H1 (cell line): ENCODE results near the gene GNG12. TPM values are rescaled to one million over a fixed set of nuclear protein-coding genes. Genes with fewer than 3 reads are reported as not detected.
A peak's percentile ranks its signal among the peaks of the same experiment; 100 is the strongest.

Source experiments
- CTCF ChIA-PET: fragments of 300-600 bp; sonication (Branson Sonifier 250); formaldehyde crosslinking; loops from one replicate; lab custom pipeline; 2021; ENCODE audit not compliant: partially characterized antibody; lab: Charles Lee
- POLR2A ChIA-PET: fragments of 300-600 bp; sonication (Branson Sonifier 250); formaldehyde crosslinking; loops from one replicate; lab custom pipeline; 2021; ENCODE audit warnings: inconsistent platforms; ENCODE audit not compliant: partially characterized antibody; lab: Charles Lee
- DNase-seq, 2 experiments: peaks; one replicate each; pipeline versions ENCODE4 v3.0.0 to v3.0.0-alpha.2; 2010 to 2022; ENCODE audit warnings: low spot score in 2 of 2, low read depth in 1 of 2, mixed read lengths in 1 of 2
- FAIRE-seq: peaks from 2 replicates; lab custom pipeline; 2011; peaks lifted over from hg19 to GRCh38; lab: Jason Lieb, UNC
- H2AFZ ChIP-seq: 2 replicates; pipeline ENCODE4 v1.8.1; 2012; ENCODE audit warnings: low read length, inconsistent platforms
- H2AK5ac ChIP-seq: 2 replicates; pipeline ENCODE4 v1.6.1; 2013; ENCODE audit warnings: low read depth, low read length
- H2BK120ac ChIP-seq: replicated peaks from 2 replicates; pipeline ENCODE3; 2013; ENCODE audit warnings: low read depth, low read length, inconsistent platforms
- H2BK12ac ChIP-seq: 2 replicates; pipeline ENCODE4 v1.6.1; 2013; ENCODE audit warnings: low read depth, low read length
- H2BK15ac ChIP-seq: 2 replicates; pipeline ENCODE4 v1.6.1; 2013; ENCODE audit warnings: low read length
- H2BK20ac ChIP-seq: 2 replicates; pipeline ENCODE4 v1.6.1; 2013; ENCODE audit warnings: low read length
- H2BK5ac ChIP-seq: 2 replicates; pipeline ENCODE4 v1.6.1; 2013; ENCODE audit warnings: low read depth, low read length
- H3K14ac ChIP-seq: 2 replicates; pipeline ENCODE4 v1.6.1; 2013; ENCODE audit warnings: inconsistent platforms; ENCODE audit not compliant: insufficient read length
- H3K18ac ChIP-seq: 2 replicates; pipeline ENCODE4 v1.6.1; 2013; ENCODE audit warnings: low read length; ENCODE audit errors: extremely low read depth
- H3K23ac ChIP-seq: 2 replicates; pipeline ENCODE4 v1.6.1; 2013; ENCODE audit warnings: inconsistent platforms; ENCODE audit not compliant: insufficient read length
- H3K23me2 ChIP-seq: 2 replicates; pipeline ENCODE4 v1.6.1; 2013; ENCODE audit warnings: low read depth, low read length
- H3K27ac ChIP-seq: 2 replicates; pipeline ENCODE4 v1.6.1; 2011; ENCODE audit warnings: low read depth, low read length, inconsistent platforms
- H3K27me3 ChIP-seq, 4 experiments: replicated peaks in 1 of 4; 1 replicate in 1 of 4; 2 replicates in 3 of 4; pipeline versions ENCODE4 v1.6.1 to v1.8.1; 2011 to 2013; ENCODE audit warnings: low read length in 3 of 4, mild to moderate bottlenecking in 3 of 4, inconsistent platforms in 2 of 4, mixed read lengths in 2 of 4, moderate library complexity in 1 of 4; ENCODE audit not compliant: control insufficient read depth in 3 of 4, insufficient read depth in 3 of 4; ENCODE audit errors: extremely low read depth in 1 of 4
- H3K36me3 ChIP-seq, 4 experiments: 2 replicates each; pipeline versions ENCODE4 v1.6.1 to v1.8.1; 2011 to 2013; ENCODE audit warnings: mild to moderate bottlenecking in 4 of 4, low read length in 3 of 4, moderate library complexity in 2 of 4, control low read depth in 1 of 4, inconsistent platforms in 1 of 4; ENCODE audit not compliant: insufficient read depth in 4 of 4, control insufficient read depth in 2 of 4
- H3K4ac ChIP-seq: replicated peaks from 2 replicates; pipeline ENCODE3; 2013; ENCODE audit warnings: low read length, low read depth, mixed read lengths, inconsistent platforms; ENCODE audit not compliant: insufficient read length
- H3K4me1 ChIP-seq, 4 experiments: replicated peaks in 1 of 4; 1 replicate in 1 of 4; 2 replicates in 3 of 4; pipeline versions ENCODE4 v1.6.1 to v1.8.1; 2011 to 2013; ENCODE audit warnings: low read length in 3 of 4, inconsistent platforms in 2 of 4, mixed read lengths in 1 of 4; ENCODE audit not compliant: insufficient read depth in 4 of 4, control insufficient read depth in 3 of 4
- H3K4me2 ChIP-seq, 2 experiments: 2 replicates each; pipeline versions ENCODE4 v1.6.1 to v1.8.1; 2011 to 2013; ENCODE audit warnings: low read depth in 2 of 2, low read length in 2 of 2, control low read depth in 1 of 2, inconsistent platforms in 1 of 2, mild to moderate bottlenecking in 1 of 2; ENCODE audit not compliant: insufficient read depth in 1 of 2
- H3K4me3 ChIP-seq, 4 experiments: fragments of 200-600, 300-600 bp in 1 of 4; sonication (generic), shearing (Covaris generic), sonication (Bioruptor Twin) in 1 of 4; 2 replicates each; pipeline versions ENCODE4 v1.5.1 to v1.8.1; 2011 to 2016; ENCODE audit warnings: low read length in 4 of 4, low read depth in 3 of 4, control low read depth in 2 of 4, inconsistent platforms in 2 of 4, mild to moderate bottlenecking in 2 of 4, mixed read lengths in 1 of 4, moderate library complexity in 1 of 4; ENCODE audit not compliant: insufficient read depth in 2 of 4; ENCODE audit errors: extremely low read depth in 1 of 4
- H3K56ac ChIP-seq: replicated peaks from 2 replicates; pipeline ENCODE3; 2013; ENCODE audit warnings: low read depth, mild to moderate bottlenecking, mixed read lengths, low read length, inconsistent platforms; ENCODE audit not compliant: insufficient read length
- H3K79me1 ChIP-seq: 2 replicates; pipeline ENCODE4 v1.6.1; 2013; ENCODE audit warnings: low read depth, low read length, control low read depth
- H3K79me2 ChIP-seq, 2 experiments: 2 replicates each; pipeline versions ENCODE4 v1.6.1 to v1.8.1; 2012 to 2013; ENCODE audit warnings: low read length in 2 of 2, mild to moderate bottlenecking in 2 of 2, inconsistent platforms in 1 of 2; ENCODE audit not compliant: insufficient read depth in 2 of 2, control insufficient read depth in 1 of 2
- H3K9ac ChIP-seq, 4 experiments: replicated peaks in 1 of 4; 1 replicate in 1 of 4; 2 replicates in 3 of 4; pipeline versions ENCODE4 v1.6.1 to v1.8.1; 2011 to 2013; ENCODE audit warnings: low read depth in 3 of 4, low read length in 3 of 4, control low read depth in 2 of 4, mild to moderate bottlenecking in 2 of 4, moderate library complexity in 2 of 4, inconsistent platforms in 1 of 4; ENCODE audit errors: extremely low read depth in 1 of 4
- H3K9me3 ChIP-seq, 2 experiments: 2 replicates each; pipeline versions ENCODE4 v1.6.1 to v1.8.1; 2012 to 2013; ENCODE audit warnings: mild to moderate bottlenecking in 2 of 2, moderate library complexity in 2 of 2, control low read depth in 1 of 2, inconsistent platforms in 1 of 2, low read depth in 1 of 2, low read length in 1 of 2, mixed read lengths in 1 of 2; ENCODE audit not compliant: insufficient read depth in 2 of 2
- H4K20me1 ChIP-seq, 2 experiments: replicated peaks in 1 of 2; 2 replicates each; pipeline versions ENCODE3 to v1.8.1; 2011 to 2013; ENCODE audit warnings: inconsistent platforms in 2 of 2, low read length in 2 of 2, mild to moderate bottlenecking in 1 of 2; ENCODE audit not compliant: insufficient read depth in 2 of 2, control insufficient read depth in 1 of 2
- H4K5ac ChIP-seq: 2 replicates; pipeline ENCODE4 v1.6.1; 2013; ENCODE audit warnings: low read length, low read depth, mixed read lengths, inconsistent platforms; ENCODE audit not compliant: insufficient read length
- H4K8ac ChIP-seq: 2 replicates; pipeline ENCODE4 v1.8.0; 2013; ENCODE audit warnings: mild to moderate bottlenecking, moderate library complexity, low read length, inconsistent platforms; ENCODE audit not compliant: insufficient read depth; ENCODE audit errors: extremely low read depth
- H4K91ac ChIP-seq: replicated peaks from 2 replicates; pipeline ENCODE3; 2013; ENCODE audit warnings: low read length, mixed read lengths, inconsistent platforms; ENCODE audit not compliant: insufficient read length
- BACH1 ChIP-seq: IDR thresholded peaks from 2 replicates; pipeline ENCODE4 v1.6.1; 2012; ENCODE audit warnings: low read length, improper control_type of control experiment
- BCL11A ChIP-seq, 2 experiments: IDR thresholded peaks; one replicate each; pipeline ENCODE4 v1.6.1; 2011; ENCODE audit warnings: low read depth in 2 of 2, low read length in 2 of 2, mild to moderate bottlenecking in 2 of 2
- CBX8 ChIP-seq: fragments of 300-800, 300-1000 bp; sonication (generic); IDR thresholded peaks from 2 replicates; pipeline ENCODE4 v1.7.1; 2016; ENCODE audit warnings: low read depth, low read length, borderline replicate concordance
- CEBPB ChIP-seq: IDR thresholded peaks from 2 replicates; pipeline ENCODE4 v1.6.1; 2012; ENCODE audit warnings: low read depth, low read length
- HDAC6 ChIP-seq: IDR thresholded peaks from one replicate; pipeline ENCODE4 v1.7.1; 2012; ENCODE audit warnings: low read depth, mild to moderate bottlenecking, inconsistent platforms, low read length, moderate library complexity
- NRF1 ChIP-seq: IDR thresholded peaks from 2 replicates; pipeline ENCODE4 v1.6.1; 2011; ENCODE audit warnings: mild to moderate bottlenecking, low read depth, low read length, improper control_type of control experiment
- POLR2A ChIP-seq, 2 experiments: IDR thresholded peaks; 1 replicate in 1 of 2; 2 replicates in 1 of 2; pipeline ENCODE4 v1.6.1; 2011; ENCODE audit warnings: low read depth in 2 of 2, low read length in 2 of 2, mild to moderate bottlenecking in 2 of 2; ENCODE audit errors: control extremely low read depth in 1 of 2
- SAP30 ChIP-seq: fragments of 300-600 bp; sonication (generic); IDR thresholded peaks from 2 replicates; pipeline ENCODE4 v1.7.1; 2012; ENCODE audit warnings: low read length, moderate library complexity, mild to moderate bottlenecking, inconsistent platforms; ENCODE audit not compliant: insufficient read depth, insufficient replicate concordance
- SIN3A ChIP-seq, 2 experiments: IDR thresholded peaks in 1 of 2; conservative IDR thresholded peaks in 1 of 2; 2 replicates each; pipeline ENCODE4 v1.6.1; 2011 to 2012; ENCODE audit warnings: low read length in 2 of 2, improper control_type of control experiment in 1 of 2, low read depth in 1 of 2, mild to moderate bottlenecking in 1 of 2
- TCF12 ChIP-seq: IDR thresholded peaks from 2 replicates; pipeline ENCODE4 v1.6.1; 2011; ENCODE audit warnings: low read depth, mild to moderate bottlenecking, low read length
- WGBS, 2 experiments: shearing (Covaris generic) in 1 of 2; methylation state at CpG; one replicate each; pipeline versions ENCODE4 v1.1.6 to v1.1.7; 2013 to 2015; ENCODE audit warnings: low lambda C conversion rate in 2 of 2, mixed read lengths in 2 of 2, inconsistent platforms in 1 of 2, low coverage in 1 of 2, missing lambda C conversion rate in 1 of 2; ENCODE audit not compliant: insufficient replicate concordance in 2 of 2, insufficient coverage in 1 of 2, insufficient read length in 1 of 2; ENCODE audit errors: extremely low coverage in 1 of 2, missing lambda C conversion rate in 1 of 2; 5-methylcytosine and 5-hydroxymethylcytosine counted together
- polyA plus RNA-seq, 7 experiments: library from polyadenylated mRNA; depleted of rRNA in 3 of 7; stranded (reverse) in 5 of 7; unstranded in 2 of 7; fragments of >200 nt in 5 of 7; fragments of 200-250 nt in 2 of 7; gene quantifications; 1 replicate in 5 of 7; 2 replicates in 1 of 7; 4 replicates in 1 of 7; pipeline versions ENCODE4 v1.2.1 to v1.2.3, GENCODE V29; 2011 to 2013; ENCODE audit warnings: missing spikeins in 2 of 7, mixed read lengths in 2 of 7
- total RNA-seq: library from RNA; stranded (reverse); fragmentation: NEBNext Ultra II Directional; extraction: Animal tissue kit (Norgen Biotek cat#: 25700); gene quantifications from 2 replicates; pipeline ENCODE4 v1.2.1, GENCODE V29; 2021
- TF ChIP-seq, protein P1 (sequence below), 3 experiments: IDR thresholded peaks; 1 replicate in 2 of 3; 2 replicates in 1 of 3; pipeline versions ENCODE4 v1.5.1 to v1.6.1; 2011; ENCODE audit warnings: low read length in 3 of 3, mild to moderate bottlenecking in 3 of 3, inconsistent platforms in 2 of 3, low read depth in 1 of 3, moderate library complexity in 1 of 3; ENCODE audit not compliant: insufficient read depth in 1 of 3; ENCODE audit errors: control extremely low read depth in 1 of 3

GNG12 gene
- total and polyA plus RNA-seq, 2 of the 8 experiments (the other 6 are each of a cell fraction or from before 2014, with no cell fraction given), result 11.4 to 35.8 TPM

DNA sequence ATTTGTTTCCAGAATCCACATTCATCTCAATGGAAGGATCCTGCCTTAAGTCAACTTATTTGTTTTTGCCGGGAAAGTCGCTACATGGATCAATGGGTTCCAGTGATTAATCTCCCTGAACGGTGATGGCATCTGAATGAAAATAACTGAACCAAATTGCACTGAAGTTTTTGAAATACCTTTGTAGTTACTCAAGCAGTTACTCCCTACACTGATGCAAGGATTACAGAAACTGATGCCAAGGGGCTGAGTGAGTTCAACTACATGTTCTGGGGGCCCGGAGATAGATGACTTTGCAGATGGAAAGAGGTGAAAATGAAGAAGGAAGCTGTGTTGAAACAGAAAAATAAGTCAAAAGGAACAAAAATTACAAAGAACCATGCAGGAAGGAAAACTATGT is 145.6 kb downstream of the GNG12 start:
- Histone ChIP-seq H3K79me1 (no peaks in the 10 kb centered on the region), H3K9ac (no peak overlapping the region), H3K36me3 (peaks cover 0 to 22% (median 6%) of the 10 kb centered on the region in 4 experiments; a peak in 4 of 8 replicates), H4K8ac (no peak overlapping the region), H3K9me3 (no peaks in the 10 kb centered on the region), H3K27ac (no peak overlapping the region), H4K91ac (no peak overlapping the region), H2AFZ (no peak overlapping the region), H2BK15ac (no peak overlapping the region), H3K23ac (no peak overlapping the region), H3K4me1 (peaks cover 0 to 9% (median 5%) of the 10 kb centered on the region in 4 experiments; a peak in 5 of 7 replicates), H3K18ac (no peak overlapping the region), H2BK20ac (no peak overlapping the region), H4K20me1 (peaks cover 0 to 2% of the 10 kb centered on the region in 2 experiments), H2BK5ac (no peak overlapping the region), H3K14ac (no peak overlapping the region), H3K79me2 (peaks cover 0 to 10% of the 10 kb centered on the region in 2 experiments; a peak in 2 of 4 replicates), H4K5ac (no peak overlapping the region), H2BK12ac (no peak overlapping the region), H3K4me3 (peak overlapping the region in 1 of 4 experiments; percentile 98; a peak in 3 of 8 replicates), H3K23me2 (peaks cover 6% of the 10 kb centered on the region; the same call in 1 of the 2 replicates), H3K4me2 (peak overlapping the region in 1 of 2 experiments; percentile 83; a peak in 1 of 4 replicates), H2AK5ac (no peak overlapping the region), H3K4ac (no peak overlapping the region), H2BK120ac (no peak overlapping the region), H3K27me3 (no peaks in the 10 kb centered on the region), H3K56ac (no peak overlapping the region)
- 86% methylated on average over 4 of the region's 4 CpGs; no CpG with 5 or more reads in 1 of the 2 experiments for WGBS, 2 experiments
- CTCF ChIA-PET, result interaction anchor here (2.6 to 3.5 kb wide), 2 partner anchors 13 to 72 kb away, joined by 12 to 14 read pairs; no protein-coding TSS in a partner anchor
- FAIRE-seq (no peak), DNase-seq (no peak)
- POLR2A ChIA-PET, result interaction anchor here (4.7 kb wide), 1 partner anchor 14 kb away, joined by 34 read pairs; no protein-coding TSS in a partner anchor
- TF ChIP-seq CBX8 (no peak), SAP30 (no peak), NRF1 (no peak), TCF12 (no peak), BACH1 (no peak), BCL11A (IDR thresholded peaks at IDR 0.05; ENCODE audit: low read depth in 2 of 2, low read length in 2 of 2) (no peak), POLR2A (IDR thresholded peaks at IDR 0.05; ENCODE audit: control extremely low read depth in 1 of 2, low read depth in 2 of 2, low read length in 2 of 2) (no peak), CEBPB (no peak), HDAC6 (no peak), SIN3A (conservative IDR thresholded peaks at IDR 0.05 in 1 of 2, IDR thresholded peaks at IDR 0.05 in 1 of 2; ENCODE audit: low read depth in 1 of 2, low read length in 2 of 2) (no peak)
- TF ChIP-seq, protein P1, sequence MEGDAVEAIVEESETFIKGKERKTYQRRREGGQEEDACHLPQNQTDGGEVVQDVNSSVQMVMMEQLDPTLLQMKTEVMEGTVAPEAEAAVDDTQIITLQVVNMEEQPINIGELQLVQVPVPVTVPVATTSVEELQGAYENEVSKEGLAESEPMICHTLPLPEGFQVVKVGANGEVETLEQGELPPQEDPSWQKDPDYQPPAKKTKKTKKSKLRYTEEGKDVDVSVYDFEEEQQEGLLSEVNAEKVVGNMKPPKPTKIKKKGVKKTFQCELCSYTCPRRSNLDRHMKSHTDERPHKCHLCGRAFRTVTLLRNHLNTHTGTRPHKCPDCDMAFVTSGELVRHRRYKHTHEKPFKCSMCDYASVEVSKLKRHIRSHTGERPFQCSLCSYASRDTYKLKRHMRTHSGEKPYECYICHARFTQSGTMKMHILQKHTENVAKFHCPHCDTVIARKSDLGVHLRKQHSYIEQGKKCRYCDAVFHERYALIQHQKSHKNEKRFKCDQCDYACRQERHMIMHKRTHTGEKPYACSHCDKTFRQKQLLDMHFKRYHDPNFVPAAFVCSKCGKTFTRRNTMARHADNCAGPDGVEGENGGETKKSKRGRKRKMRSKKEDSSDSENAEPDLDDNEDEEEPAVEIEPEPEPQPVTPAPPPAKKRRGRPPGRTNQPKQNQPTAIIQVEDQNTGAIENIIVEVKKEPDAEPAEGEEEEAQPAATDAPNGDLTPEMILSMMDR (IDR thresholded peaks at IDR 0.05; ENCODE audit: control extremely low read depth in 1 of 3, insufficient read depth in 1 of 3, low read depth in 1 of 3, low read length in 3 of 3), result no peak
